Thyroid gland (tissue), 4 donors: ENCODE results near the gene CIB2.

Experiments
- CTCF ChIP-seq, 6 experiments: fragments of 200-600 bp in 3 of 6; fragments of 450-650 bp in 3 of 6; sonication (generic) in 3 of 6; IDR thresholded peaks; one replicate each; pipeline ENCODE4 v1.5.1; 2016 to 2019; ENCODE audit warnings: antibody characterized with exemption in 6 of 6, mild to moderate bottlenecking in 2 of 6, inconsistent platforms in 1 of 6, moderate library complexity in 1 of 6
- POLR2A ChIP-seq, 2 donors: fragments of 450-650 bp; IDR thresholded peaks; one replicate each; pipeline ENCODE4 v1.6.1; 2017; ENCODE audit warnings: antibody characterized with exemption in 2 of 2, mild to moderate bottlenecking in 2 of 2, moderate library complexity in 1 of 2

DNA sequence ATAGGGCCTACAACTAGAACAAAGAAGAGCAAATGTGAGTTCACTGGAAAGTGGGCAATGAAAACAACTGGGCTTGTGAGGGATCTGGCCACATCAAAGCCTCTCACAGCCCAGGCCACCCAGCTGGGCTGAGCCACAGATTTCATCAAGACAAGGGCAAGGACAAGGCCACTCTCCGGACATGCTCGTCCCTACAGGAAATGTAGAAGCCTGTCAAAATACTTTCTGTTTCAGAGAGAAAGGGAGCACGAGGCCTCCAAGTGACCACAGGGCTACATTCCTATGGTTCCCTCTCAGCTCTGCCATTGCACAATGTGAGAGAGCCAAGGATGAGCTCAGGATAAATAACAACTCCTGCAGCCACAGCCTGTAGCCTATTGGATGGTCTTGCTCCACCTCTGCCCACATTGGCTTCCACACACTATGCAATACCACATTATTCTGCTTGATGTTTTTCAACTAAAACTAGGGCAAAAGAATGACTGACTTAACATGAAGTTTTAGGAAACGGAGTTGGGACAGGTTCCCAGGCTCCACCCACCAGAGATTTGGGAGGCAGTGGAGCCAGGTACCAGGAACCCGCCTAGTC is 65.9 kb downstream of the CIB2 start:
- TF ChIP-seq CTCF (IDR thresholded peaks at IDR 0.05), result no peak
- no peak for TF ChIP-seq POLR2A (IDR thresholded peaks at IDR 0.05)
